ENCODE measurements around the gene TUBA1A.

TUBA1A gene

GRCh38 chr12:49147384-49147783, 41.5 kb downstream of the TUBA1A start:
- no peak for DNase-seq (ENCODE audit: low spot score)
- Histone ChIP-seq H3K4me3 (ENCODE audit: low read length in 2 of 2) (no peak overlapping the region), H2AK5ac (ENCODE audit: low read depth, low read length) (no peak overlapping the region), H3K36me3 (replicated peaks in 1 of 2; ENCODE audit: control insufficient read depth in 2 of 2, insufficient read depth in 2 of 2, low read length in 2 of 2) (no peaks in the 10 kb centered on the region), H3K27ac (replicated peaks; ENCODE audit: low read length) (no peak overlapping the region), H3K4me2 (ENCODE audit: insufficient read depth, low read length, poor library complexity, severe bottlenecking) (no peak overlapping the region), H3K9me3 (replicated peaks in 1 of 2; ENCODE audit: control insufficient read depth in 2 of 2, insufficient read depth in 1 of 2, low read depth in 1 of 2, low read length in 2 of 2) (no peaks in the 10 kb centered on the region), H3K4ac (ENCODE audit: low read length) (no peak overlapping the region), H3K79me1 (ENCODE audit: low read depth, low read length) (no peaks in the 10 kb centered on the region), H3K18ac (ENCODE audit: low read length) (no peak overlapping the region), H4K91ac (ENCODE audit: low read depth, low read length, poor library complexity) (no peak overlapping the region), H3K27me3 (ENCODE audit: control insufficient read depth in 3 of 3, insufficient read depth in 3 of 3, low read depth in 1 of 3, low read length in 3 of 3) (no peaks in the 10 kb centered on the region), H3K23ac (ENCODE audit: low read depth, low read length, poor library complexity) (no peak overlapping the region), H2AFZ (ENCODE audit: low read length) (no peak overlapping the region), H3K4me1 (ENCODE audit: control insufficient read depth in 2 of 2, insufficient read depth in 1 of 2, low read depth in 1 of 2, low read length in 2 of 2) (no peaks in the 10 kb centered on the region), H3K14ac (ENCODE audit: low read length) (no peak overlapping the region), H4K8ac (ENCODE audit: low read depth, low read length) (no peak overlapping the region), H2BK5ac (ENCODE audit: low read length) (no peak overlapping the region), H3K9ac (ENCODE audit: low read depth, low read length, poor library complexity) (no peak overlapping the region), H2BK15ac (ENCODE audit: low read length) (no peak overlapping the region), H2BK12ac (ENCODE audit: low read length) (no peak overlapping the region), H2BK120ac (ENCODE audit: low read depth, low read length) (no peak overlapping the region)
- no CpG with 5 or more reads among the region's 2 CpGs for WGBS, 2 donors (ENCODE audit: extremely low coverage in 2 of 2, insufficient read length in 2 of 2, insufficient replicate concordance in 1 of 2)

- Histone ChIP-seq H4K91ac (ENCODE audit: low read depth, low read length, poor library complexity) (no peak overlapping the region), H3K18ac (ENCODE audit: low read length) (no peak overlapping the region), H3K4me2 (ENCODE audit: insufficient read depth, low read length, poor library complexity, severe bottlenecking) (no peak overlapping the region), H2BK5ac (ENCODE audit: low read length) (no peak overlapping the region), H3K27ac (replicated peaks; ENCODE audit: low read length) (no peak overlapping the region), H3K9me3 (replicated peaks in 1 of 2; ENCODE audit: control insufficient read depth in 2 of 2, insufficient read depth in 1 of 2, low read depth in 1 of 2, low read length in 2 of 2) (no peaks in the 10 kb centered on the region), H3K4me1 (ENCODE audit: control insufficient read depth in 2 of 2, insufficient read depth in 1 of 2, low read depth in 1 of 2, low read length in 2 of 2) (no peaks in the 10 kb centered on the region), H2BK15ac (ENCODE audit: low read length) (no peak overlapping the region), H4K8ac (ENCODE audit: low read depth, low read length) (no peak overlapping the region), H3K14ac (ENCODE audit: low read length) (no peak overlapping the region), H3K23ac (ENCODE audit: low read depth, low read length, poor library complexity) (no peak overlapping the region), H3K27me3 (ENCODE audit: control insufficient read depth in 3 of 3, insufficient read depth in 3 of 3, low read depth in 1 of 3, low read length in 3 of 3) (no peaks in the 10 kb centered on the region), H3K4me3 (ENCODE audit: low read length in 2 of 2) (no peak overlapping the region), H3K79me1 (ENCODE audit: low read depth, low read length) (no peaks in the 10 kb centered on the region), H2BK120ac (ENCODE audit: low read depth, low read length) (no peak overlapping the region), H2BK12ac (ENCODE audit: low read length) (no peak overlapping the region), H3K4ac (ENCODE audit: low read length) (no peak overlapping the region), H3K36me3 (replicated peaks in 1 of 2; ENCODE audit: control insufficient read depth in 2 of 2, insufficient read depth in 2 of 2, low read length in 2 of 2) (no peaks in the 10 kb centered on the region), H3K9ac (ENCODE audit: low read depth, low read length, poor library complexity) (no peak overlapping the region), H2AFZ (ENCODE audit: low read length) (no peak overlapping the region), H2AK5ac (ENCODE audit: low read depth, low read length) (no peak overlapping the region)
- no peak for DNase-seq (ENCODE audit: low spot score)
- no CpG with 5 or more reads among the region's 1 CpG for WGBS, 2 donors (ENCODE audit: extremely low coverage in 2 of 2, insufficient read length in 2 of 2, insufficient replicate concordance in 1 of 2)
Measured at GRCh38 chr12:49146406-49146805, 42.5 kb downstream of the TUBA1A start.

GRCh38 chr12:49144384-49144783, 44.5 kb downstream of the TUBA1A start:
- Histone ChIP-seq H2BK5ac (ENCODE audit: low read length) (no peak overlapping the region), H3K4me1 (ENCODE audit: control insufficient read depth in 2 of 2, insufficient read depth in 1 of 2, low read depth in 1 of 2, low read length in 2 of 2) (no peaks in the 10 kb centered on the region), H3K23ac (ENCODE audit: low read depth, low read length, poor library complexity) (no peak overlapping the region), H4K91ac (ENCODE audit: low read depth, low read length, poor library complexity) (no peak overlapping the region), H3K27ac (replicated peaks; ENCODE audit: low read length) (no peak overlapping the region), H3K14ac (ENCODE audit: low read length) (no peak overlapping the region), H4K8ac (ENCODE audit: low read depth, low read length) (no peak overlapping the region), H3K4me3 (ENCODE audit: low read length in 2 of 2) (no peak overlapping the region), H3K4me2 (ENCODE audit: insufficient read depth, low read length, poor library complexity, severe bottlenecking) (no peak overlapping the region), H2AFZ (ENCODE audit: low read length) (no peak overlapping the region), H3K27me3 (ENCODE audit: control insufficient read depth in 3 of 3, insufficient read depth in 3 of 3, low read depth in 1 of 3, low read length in 3 of 3) (no peaks in the 10 kb centered on the region), H2AK5ac (ENCODE audit: low read depth, low read length) (no peak overlapping the region), H3K36me3 (replicated peaks in 1 of 2; ENCODE audit: control insufficient read depth in 2 of 2, insufficient read depth in 2 of 2, low read length in 2 of 2) (no peaks in the 10 kb centered on the region), H3K79me1 (ENCODE audit: low read depth, low read length) (no peaks in the 10 kb centered on the region), H3K9me3 (replicated peaks in 1 of 2; ENCODE audit: control insufficient read depth in 2 of 2, insufficient read depth in 1 of 2, low read depth in 1 of 2, low read length in 2 of 2) (no peaks in the 10 kb centered on the region), H2BK15ac (ENCODE audit: low read length) (no peak overlapping the region), H3K18ac (ENCODE audit: low read length) (no peak overlapping the region), H2BK120ac (ENCODE audit: low read depth, low read length) (no peak overlapping the region), H3K9ac (ENCODE audit: low read depth, low read length, poor library complexity) (no peak overlapping the region), H3K4ac (ENCODE audit: low read length) (no peak overlapping the region), H2BK12ac (ENCODE audit: low read length) (no peak overlapping the region)
- WGBS, 2 donors (ENCODE audit: extremely low coverage in 2 of 2, insufficient read length in 2 of 2, insufficient replicate concordance in 1 of 2) = no CpG with 5 or more reads among the region's 2 CpGs
- no peak for DNase-seq (ENCODE audit: low spot score)

- Histone ChIP-seq H2BK12ac (ENCODE audit: low read length) (no peak overlapping the region), H3K27me3 (ENCODE audit: control insufficient read depth in 3 of 3, insufficient read depth in 3 of 3, low read depth in 1 of 3, low read length in 3 of 3) (no peaks in the 10 kb centered on the region)
Measured at GRCh38 chr12:49138999-49139398, 49.9 kb downstream of the TUBA1A start.

More at GRCh38 chr12:49138999-49139398, 49.9 kb downstream of the TUBA1A start:
- no peak overlapping the region for H2BK5ac ChIP-seq (ENCODE audit: low read length)
- H3K4me3 ChIP-seq (ENCODE audit: low read length in 2 of 2) = no peak overlapping the region
- WGBS, 2 donors (ENCODE audit: extremely low coverage in 2 of 2, insufficient read length in 2 of 2, insufficient replicate concordance in 1 of 2) = no CpG with 5 or more reads among the region's 2 CpGs
- no peak overlapping the region for H3K23ac ChIP-seq (ENCODE audit: low read depth, low read length, poor library complexity)
- H3K9me3 ChIP-seq (replicated peaks in 1 of 2; ENCODE audit: control insufficient read depth in 2 of 2, insufficient read depth in 1 of 2, low read depth in 1 of 2, low read length in 2 of 2) = no peaks in the 10 kb centered on the region
- no peak overlapping the region for H3K4me2 ChIP-seq (ENCODE audit: insufficient read depth, low read length, poor library complexity, severe bottlenecking)
- H3K18ac ChIP-seq (ENCODE audit: low read length) = no peak overlapping the region
- no peaks in the 10 kb centered on the region for H3K36me3 ChIP-seq (replicated peaks in 1 of 2; ENCODE audit: control insufficient read depth in 2 of 2, insufficient read depth in 2 of 2, low read length in 2 of 2)
- H2AK5ac ChIP-seq (ENCODE audit: low read depth, low read length) = no peak overlapping the region
- H3K4me1 ChIP-seq (ENCODE audit: control insufficient read depth in 2 of 2, insufficient read depth in 1 of 2, low read depth in 1 of 2, low read length in 2 of 2) = no peaks in the 10 kb centered on the region
- H3K9ac ChIP-seq (ENCODE audit: low read depth, low read length, poor library complexity) = no peak overlapping the region
- H3K27ac ChIP-seq (replicated peaks; ENCODE audit: low read length) = no peak overlapping the region
- H3K4ac ChIP-seq (ENCODE audit: low read length) = no peak overlapping the region
- no peak overlapping the region for H3K14ac ChIP-seq (ENCODE audit: low read length)
- no peak for DNase-seq (ENCODE audit: low spot score)
- H3K79me1 ChIP-seq (ENCODE audit: low read depth, low read length) = no peaks in the 10 kb centered on the region
- H2AFZ ChIP-seq (ENCODE audit: low read length) = no peak overlapping the region
- no peak overlapping the region for H4K91ac ChIP-seq (ENCODE audit: low read depth, low read length, poor library complexity)
- H2BK120ac ChIP-seq (ENCODE audit: low read depth, low read length) = no peak overlapping the region
- no peak overlapping the region for H2BK15ac ChIP-seq (ENCODE audit: low read length)
- no peak overlapping the region for H4K8ac ChIP-seq (ENCODE audit: low read depth, low read length)

Data from neuronal stem cell (in vitro differentiated cells).